GM19324 (cell line): ENCODE measurements around the gene COL18A1.
"Not testable (repeated sequence)": the region's sequence is repeated elsewhere in the genome, so short reads cannot be mapped to it uniquely, and the experiment has no call there.

ENCODE experiments used
- ATAC-seq: cut with Tn5 transposase; IDR thresholded peaks from one replicate; pipeline ENCODE4 v1.9.1; 2021; ENCODE audit warnings: mild to moderate bottlenecking, moderate library complexity; ENCODE audit not compliant: unreplicated experiment, low FRiP score

Gene COL18A1

GRCh38 chr21:45527151-45527999, 122.4 kb downstream of the COL18A1 start:
- not testable (repeated sequence) for ATAC-seq

DNA sequence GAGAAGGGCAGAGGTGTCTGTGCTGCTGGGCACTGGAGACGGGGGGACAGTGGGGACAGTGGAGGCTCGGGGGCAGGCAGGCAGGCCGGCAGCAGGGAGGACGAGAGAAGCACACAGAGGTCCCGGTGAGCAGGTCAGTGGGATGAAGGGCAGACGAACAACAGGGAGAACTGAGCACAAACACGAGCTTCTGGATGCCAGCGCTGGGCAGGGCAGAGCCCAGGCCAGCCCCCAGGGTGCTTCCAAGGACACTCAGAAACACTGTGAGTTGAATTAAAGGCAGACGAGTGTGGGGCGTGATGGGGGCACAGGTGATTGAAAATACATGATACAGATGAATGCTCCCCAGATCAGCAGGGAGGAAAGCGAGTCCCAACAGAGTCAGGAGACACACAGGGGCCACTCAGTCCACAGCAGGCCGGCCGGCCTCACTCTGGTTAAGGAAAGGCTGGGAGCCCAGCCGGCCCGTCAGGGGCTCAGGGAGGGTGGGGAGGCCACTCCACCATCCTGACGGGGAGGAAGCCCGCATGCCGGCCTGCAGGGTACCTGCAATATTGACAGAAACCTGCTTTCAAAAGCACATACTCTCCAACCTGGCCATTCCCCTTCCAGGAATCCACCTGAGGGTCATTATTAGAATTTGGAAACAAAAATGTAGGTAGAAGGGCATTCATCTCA, 123.2 kb downstream of the COL18A1 start:
- ATAC-seq: no peak

DNA sequence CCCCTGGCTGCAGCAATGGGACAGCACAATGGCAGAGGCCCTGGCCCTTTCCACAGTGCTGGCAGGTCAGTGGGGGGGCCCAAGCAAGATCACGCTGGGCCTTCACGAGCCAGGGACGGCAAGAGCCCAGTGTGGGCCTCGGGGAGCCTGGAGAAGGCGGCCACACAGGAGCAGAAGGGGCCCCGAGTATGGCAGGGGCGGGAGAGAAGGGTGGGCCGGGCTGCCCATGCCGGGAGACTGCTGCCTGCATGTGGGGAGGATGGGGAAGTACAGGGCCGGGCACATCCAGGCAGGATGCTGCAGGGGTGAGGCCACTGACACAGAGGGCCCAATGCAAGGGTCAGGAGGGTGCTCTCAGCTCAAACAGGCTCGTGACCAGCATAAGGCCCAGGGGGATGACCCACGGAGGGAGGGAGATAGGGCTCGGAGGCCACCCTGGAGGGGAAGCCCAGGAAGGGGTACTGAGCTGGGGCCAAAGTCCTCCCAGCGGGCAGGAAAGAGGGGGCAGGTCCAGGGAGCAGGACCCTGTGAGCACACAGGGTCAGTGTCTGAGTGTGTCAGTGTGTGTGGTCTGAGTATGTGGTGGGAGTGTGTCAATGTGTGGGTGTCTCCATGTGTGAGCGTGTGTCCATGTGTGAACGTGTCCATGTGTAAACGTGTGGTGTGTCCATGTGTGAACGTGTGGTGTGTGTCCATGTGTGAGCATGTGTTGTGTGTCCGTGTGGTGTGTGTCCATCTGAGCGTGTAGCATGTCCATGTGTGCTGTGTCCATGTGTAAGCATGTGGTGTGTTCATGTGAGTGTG, 124.2 kb downstream of the COL18A1 start:
- no peak for ATAC-seq

- ATAC-seq: no peak
Measured at GRCh38 chr21:45529785-45530422, 124.9 kb downstream of the COL18A1 start.

- ATAC-seq: no peak
Measured at GRCh38 chr21:45530423-45531113, 125.6 kb downstream of the COL18A1 start.

DNA sequence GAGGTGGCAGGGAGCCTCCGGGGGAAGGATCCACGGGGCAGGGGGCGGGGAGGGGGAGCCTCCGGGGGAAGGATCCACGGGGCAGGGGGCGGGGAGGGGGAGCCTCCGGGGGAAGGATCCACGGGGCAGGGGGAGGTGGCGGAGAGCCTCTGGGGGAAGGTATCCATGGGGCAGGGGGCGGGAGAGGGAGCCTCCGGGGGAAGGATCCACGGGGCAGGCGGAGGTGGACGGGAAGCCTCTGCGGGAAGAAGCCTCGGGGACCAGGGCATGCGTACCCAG, 126.1 kb downstream of the COL18A1 start:
- ATAC-seq: not testable (repeated sequence)

- ATAC-seq: no peak
Measured at GRCh38 chr21:45531393-45532215, 126.6 kb downstream of the COL18A1 start.

DNA sequence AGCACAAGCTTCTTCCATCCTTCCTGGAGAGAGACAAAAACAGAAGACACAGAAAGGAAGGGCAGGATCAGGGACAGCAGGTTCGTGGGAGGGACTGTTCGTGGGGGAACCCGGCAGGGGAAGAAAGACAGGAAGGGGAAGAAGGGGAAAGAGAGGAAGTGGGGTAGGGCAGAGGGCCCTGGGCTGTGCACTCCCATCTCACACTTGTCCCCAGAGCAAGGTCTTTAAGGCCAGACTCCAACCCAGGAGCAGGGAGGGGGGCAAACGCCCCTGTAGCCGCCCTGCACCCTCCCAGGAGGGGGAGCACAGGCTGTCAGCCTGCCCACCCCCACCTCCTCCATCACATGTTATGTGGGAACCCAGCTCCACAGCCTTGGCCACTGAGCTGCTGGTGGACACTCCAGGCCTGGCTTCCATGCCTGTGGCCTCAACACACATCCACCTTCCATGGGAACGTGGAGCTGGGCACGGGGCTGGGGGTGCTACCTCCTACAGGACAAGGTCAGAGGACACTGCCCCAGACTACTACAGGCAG, 127.9 kb downstream of the COL18A1 start:
- ATAC-seq: no peak

- no peak for ATAC-seq
Measured at GRCh38 chr21:45533361-45533845, 128.4 kb downstream of the COL18A1 start.

DNA sequence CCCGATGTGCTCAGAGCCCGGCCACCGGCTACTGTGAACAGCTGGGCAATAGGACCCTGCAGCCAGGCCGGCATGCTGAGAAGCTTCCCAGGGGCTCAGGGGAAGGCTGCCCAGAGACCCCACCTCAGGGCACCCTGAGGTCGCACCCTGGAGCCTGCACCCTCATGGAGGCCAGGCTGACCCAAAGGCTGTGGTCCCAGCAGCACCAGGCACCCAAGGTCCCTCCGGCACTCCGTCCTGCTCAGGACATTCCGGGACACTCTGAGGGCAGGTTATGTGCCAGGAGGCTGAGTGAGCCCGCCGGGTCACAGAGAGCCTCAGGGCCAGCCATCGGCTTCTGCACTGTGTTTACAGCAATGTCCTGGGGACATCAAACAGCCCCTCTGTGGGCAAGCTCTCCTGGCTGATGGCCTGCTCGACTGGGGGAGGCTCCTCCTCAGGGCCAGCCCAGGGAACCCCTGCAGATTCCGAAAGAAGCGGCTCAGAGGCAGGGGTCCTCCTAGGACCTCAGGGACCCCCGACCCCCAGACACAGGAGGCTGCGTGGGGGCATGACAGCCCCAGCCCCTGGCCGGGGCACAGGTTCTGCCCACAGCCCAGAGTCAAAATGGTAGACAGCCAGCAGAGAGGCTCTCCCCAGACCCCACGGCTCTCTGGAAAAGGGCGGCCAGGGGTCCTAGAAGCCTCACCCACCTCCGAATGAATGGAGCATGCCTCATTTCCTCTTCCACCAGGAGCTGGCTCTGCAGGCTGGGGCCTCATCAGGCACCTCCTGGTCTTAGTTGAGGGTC, 129.1 kb downstream of the COL18A1 start:
- ATAC-seq: no peak

DNA sequence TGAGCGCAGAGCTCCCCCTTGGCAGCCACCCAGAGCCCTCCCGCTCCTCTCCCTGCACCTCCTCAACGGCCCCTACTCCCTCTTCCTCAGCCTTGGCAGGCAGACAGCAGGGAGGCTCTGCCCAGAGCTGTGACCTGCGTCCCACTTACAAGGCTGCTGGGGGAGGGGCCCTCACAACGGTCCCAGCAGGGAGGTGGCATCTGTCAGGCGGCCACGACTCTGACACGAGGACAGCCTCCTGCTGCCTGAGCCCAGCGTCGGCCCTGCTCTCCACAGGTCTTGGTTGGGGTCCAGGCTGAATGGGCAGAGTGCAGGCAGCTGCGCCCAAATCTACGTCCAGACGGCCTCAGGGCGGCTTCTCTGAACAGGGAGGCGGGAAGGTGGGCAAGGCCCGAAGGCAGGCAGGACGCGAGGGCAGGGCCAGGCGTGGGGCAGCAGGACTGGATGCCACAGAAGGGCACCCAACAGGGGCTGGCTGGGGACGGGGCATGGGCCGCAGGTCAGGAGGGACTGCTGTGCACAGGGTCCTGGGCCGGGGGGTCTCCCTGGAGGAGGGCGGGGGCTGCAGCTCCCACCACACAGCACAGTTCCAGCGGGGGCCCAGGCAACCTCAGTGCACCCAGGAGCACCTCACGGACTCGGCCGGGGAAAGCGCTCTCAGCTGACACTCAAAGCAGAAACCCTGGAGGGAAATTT, 129.8 kb downstream of the COL18A1 start:
- no peak for ATAC-seq

DNA sequence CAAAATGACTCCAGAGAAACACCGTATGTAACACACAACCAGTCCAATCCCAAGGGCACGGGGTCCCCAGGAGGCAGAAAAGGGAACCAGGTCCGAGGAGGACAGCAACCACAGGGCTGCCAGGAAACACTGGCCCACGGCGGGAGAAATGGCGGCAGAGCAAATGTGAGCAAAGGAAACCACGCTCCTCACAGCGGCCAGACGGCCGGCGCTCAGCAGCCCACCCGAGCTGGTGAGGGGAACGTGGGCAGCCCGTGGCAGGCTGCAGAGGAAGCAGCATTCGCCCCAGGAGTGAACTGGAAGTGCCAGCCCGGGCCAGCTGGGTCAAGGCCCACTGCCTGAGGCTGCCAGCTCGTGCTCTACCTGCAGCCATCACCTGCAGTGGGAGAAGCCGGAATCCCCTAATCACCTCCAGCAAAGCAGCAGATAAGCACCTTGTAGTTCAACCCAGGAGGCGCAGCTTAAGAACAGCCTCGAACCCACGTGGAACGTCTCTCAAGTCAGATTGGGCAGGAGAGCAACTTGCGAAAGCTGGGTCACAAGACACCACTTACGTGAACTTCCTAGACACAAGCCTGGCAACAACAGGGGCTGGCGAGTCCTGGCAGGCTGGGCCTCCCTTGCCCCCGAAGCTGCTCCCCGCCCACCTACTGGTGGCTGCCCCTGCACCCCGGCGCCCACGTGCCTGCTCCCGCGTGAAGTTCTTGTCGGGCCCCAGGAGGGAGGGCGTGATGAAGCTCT, 130.5 kb downstream of the COL18A1 start:
- ATAC-seq: no peak

DNA sequence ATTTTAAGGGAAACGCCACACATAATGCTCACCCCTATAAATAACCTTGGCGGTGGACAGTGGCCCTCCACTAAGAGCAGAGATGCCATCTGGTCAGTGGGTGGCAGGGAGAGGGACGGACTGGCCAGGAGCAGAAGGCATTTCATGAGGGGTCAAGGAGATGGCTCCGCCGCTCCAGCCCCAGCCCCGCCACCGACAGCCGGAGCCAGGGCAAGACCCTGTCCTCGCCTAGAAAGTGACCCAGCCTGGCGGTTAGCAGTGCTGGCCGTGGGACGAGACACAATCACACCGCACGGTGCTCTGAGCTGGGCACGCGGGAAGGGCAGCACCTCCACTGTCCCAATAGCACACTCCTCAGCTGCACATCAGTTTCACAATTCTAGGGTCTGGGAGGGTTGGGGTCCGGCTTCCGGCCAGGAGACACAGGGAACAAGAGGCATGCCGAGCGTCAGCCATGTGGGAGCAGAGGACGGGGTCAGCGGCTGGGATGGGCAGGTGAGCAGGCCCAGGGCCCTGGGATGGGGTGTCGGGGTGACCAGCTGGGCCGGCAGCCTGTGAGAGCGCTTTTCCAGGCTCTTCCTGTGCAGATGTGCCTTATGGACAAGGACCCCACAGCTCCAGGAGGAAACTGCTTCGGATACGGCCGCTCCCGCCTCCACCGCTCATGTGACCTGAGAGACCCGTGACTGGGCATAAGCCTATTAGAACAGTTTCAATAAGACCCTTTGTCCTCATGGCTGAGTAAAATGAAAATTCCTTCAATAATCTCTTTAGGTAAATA, 131.5 kb downstream of the COL18A1 start:
- ATAC-seq: no peak

DNA sequence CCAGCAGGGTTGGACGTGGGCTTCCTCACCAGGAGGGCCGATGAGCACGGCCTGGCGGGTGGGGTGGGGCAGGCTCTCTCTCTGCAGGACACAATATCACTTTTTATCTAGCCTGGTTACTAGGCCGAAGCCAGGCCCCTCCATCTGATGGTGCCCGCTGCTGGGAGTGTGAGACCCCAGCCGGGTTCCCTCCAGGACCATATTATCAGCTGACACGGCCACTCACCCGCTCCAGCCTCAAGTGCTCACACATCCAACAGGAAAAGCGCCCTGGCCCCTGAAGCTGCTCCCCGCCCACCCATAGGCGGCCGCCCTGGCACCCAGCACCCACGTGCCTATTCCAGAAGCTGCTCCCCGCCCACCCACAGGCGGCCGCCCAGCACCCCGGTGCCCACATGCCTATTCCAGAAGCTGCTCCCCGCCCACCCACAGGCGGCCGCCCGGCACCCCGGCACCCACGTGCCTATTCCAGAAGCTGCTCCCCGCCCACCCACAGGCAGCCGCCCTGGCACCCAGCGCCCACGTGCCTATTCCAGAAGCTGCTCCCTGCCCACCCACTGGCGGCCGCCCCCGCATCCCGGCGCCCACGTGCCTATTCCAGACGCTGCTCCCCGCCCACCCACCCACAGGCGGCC, 132.3 kb downstream of the COL18A1 start:
- ATAC-seq: no peak

- ATAC-seq: no peak
Measured at GRCh38 chr21:45537746-45538291, 132.9 kb downstream of the COL18A1 start.
